Measurements from ENCODE around the gene KRT81.

Gene KRT81

GRCh38 chr12:52291267-52291935, at the start of gene KRT81:
KRT81 (minus strand) TSS chr12:52291534; CDS start chr12:52291465, 69 bp downstream.
- DNase-seq (ENCODE audit: low spot score), result no peak

- no peak for DNase-seq (ENCODE audit: low spot score)
Observed at GRCh38 chr12:52338241-52338960, 47.1 kb upstream of the KRT81 start.

- DNase-seq (ENCODE audit: low spot score), result no peak
Observed at GRCh38 chr12:52337054-52337453, 45.7 kb upstream of the KRT81 start.

- DNase-seq (ENCODE audit: low spot score), result no peak
Observed at GRCh38 chr12:52336641-52337040, 45.3 kb upstream of the KRT81 start.

GRCh38 chr12:52335598-52336262, 44.4 kb upstream of the KRT81 start:
- DNase-seq (ENCODE audit: low spot score), result no peak

- no peak for DNase-seq (ENCODE audit: low spot score)
Observed at GRCh38 chr12:52334185-52334584, 42.9 kb upstream of the KRT81 start.

DNA sequence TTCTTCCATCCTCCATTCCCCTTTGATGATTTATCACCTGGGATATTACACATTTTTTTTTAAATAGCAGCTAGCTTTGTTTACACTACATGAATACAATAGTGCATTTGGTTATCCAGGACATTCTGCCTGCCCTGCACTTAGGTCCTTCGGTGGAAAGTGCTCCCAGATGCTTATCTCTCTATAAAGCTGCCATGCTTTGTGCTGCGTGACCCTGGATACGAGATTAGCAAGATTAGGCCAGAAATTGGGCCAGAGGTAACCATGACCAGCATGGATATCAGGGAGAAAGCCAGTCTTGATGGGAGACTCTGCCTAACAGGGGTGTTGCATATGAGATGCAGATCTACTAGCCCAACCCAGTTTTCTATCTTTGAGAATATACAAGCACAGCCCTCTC, 42.0 kb upstream of the KRT81 start:
- DNase-seq (ENCODE audit: low spot score), result no peak

DNA sequence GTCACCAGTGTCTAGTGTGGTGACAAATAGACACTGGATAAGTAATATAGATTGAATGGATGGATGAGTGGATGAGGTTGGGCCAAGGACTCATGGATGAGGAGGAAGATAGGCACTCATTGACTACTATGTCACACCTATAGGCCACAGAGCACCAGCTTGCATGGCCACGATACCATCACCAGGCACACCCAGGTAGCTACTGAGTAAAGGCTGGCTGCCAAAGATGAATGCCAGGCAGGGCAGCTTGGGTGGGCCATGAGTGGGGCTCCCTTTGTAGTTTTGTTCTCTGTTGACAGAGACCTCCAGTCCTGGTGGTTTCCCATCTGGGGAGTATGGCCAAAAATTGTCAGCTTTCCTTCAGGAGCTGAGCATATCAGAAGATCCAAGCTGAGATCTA, 41.0 kb upstream of the KRT81 start:
- no peak for DNase-seq (ENCODE audit: low spot score)

- no peak for DNase-seq (ENCODE audit: low spot score)
Observed at GRCh38 chr12:52331833-52332232, 40.5 kb upstream of the KRT81 start.

DNA sequence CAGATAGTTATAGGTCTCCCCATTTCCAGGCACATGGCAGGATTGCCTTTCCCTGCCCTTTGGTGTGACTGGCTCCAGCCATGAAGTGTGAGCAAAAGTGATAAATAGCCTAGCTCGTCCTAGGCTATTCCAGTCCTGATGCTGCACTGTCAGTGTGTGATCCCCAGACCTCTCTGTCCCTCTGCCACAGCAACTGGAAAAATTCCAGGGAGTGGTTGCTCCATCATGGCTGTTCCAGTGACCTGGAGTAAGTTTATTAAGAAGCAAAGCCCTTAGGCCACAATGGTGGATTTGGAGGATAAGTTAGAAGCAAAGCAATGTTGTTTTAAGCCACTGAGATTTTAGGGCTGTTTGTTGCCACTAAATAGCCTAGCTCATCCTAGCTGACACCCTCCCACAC, 39.7 kb upstream of the KRT81 start:
- no peak for DNase-seq (ENCODE audit: low spot score)

- no peak for DNase-seq (ENCODE audit: low spot score)
Observed at GRCh38 chr12:52327830-52328500, 36.6 kb upstream of the KRT81 start.

DNA sequence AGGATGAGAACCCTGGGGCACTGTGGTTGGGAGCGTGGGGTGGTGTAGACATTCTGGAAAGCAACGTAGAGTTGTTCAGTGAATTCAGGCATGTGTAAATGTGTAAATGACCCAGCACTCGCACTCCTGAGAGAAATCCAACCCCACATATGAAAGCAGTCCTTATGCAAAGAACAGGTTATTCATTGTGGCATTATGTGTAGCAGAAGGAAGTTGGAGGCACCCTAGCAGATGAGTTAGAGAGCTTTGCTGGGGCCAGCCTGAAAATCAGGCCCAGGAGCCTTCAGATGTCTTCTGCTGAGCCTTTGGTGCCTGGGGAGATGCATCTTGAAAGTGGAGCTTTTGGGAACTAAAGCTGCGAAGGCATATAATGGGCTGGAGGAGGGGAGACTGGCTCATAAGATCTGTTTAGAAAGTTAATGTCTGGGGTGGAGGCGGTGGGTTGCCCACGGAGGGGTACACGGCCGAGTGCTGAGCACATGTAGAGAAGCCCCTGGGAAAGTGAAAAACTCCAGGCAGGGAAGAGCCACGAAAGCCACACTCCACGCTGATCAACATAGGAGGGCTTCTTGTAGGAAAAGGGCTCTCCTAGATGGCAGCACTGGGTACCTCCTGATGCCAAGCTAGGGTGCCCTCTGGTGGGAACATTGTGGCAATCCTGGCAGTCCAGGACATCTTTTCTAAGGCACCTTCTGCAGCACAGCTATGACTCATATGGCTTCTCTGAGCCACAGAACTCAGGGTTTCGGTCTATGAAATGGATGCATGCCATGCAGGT, 35.9 kb upstream of the KRT81 start:
- DNase-seq (ENCODE audit: low spot score), result peak; percentile 96

DNA sequence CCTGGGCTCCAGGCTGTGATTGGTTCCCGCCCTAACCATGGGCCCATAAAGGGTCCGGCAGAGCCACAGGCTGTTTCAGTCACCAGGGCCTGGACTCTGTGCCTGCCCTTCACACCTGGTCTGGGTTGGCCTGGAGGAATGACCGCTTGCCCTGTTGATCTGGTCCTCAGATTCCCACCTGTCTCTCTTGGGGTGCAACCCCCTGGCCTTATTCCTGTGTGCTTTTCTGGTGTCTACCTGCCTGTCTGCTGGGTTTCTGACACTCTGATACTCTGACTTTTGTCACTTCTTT, 32.8 kb upstream of the KRT81 start:
- no peak for DNase-seq (ENCODE audit: low spot score)

GRCh38 chr12:52323416-52324152, 32.2 kb upstream of the KRT81 start:
- DNase-seq (ENCODE audit: low spot score), result no peak

- no peak for DNase-seq (ENCODE audit: low spot score)
Observed at GRCh38 chr12:52323001-52323400, 31.7 kb upstream of the KRT81 start.

DNA sequence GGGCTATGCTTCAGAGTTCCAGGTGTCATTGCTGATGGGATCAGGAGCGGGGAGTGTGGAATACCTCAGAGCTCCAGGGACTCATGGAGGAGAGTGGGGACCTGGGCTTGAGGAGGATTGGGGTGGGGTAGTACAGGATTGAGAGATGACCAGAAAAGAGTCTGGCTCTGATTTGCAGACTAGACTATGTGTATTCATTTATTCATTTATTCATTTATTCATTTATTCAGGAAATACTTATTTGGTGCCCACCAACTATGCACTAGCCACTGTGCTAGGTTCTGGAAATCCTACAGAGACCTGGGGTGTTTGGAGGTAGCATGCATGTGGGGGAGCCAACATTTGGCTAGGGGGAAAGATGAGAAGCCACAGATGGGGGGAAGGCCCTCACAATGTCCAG, 30.7 kb upstream of the KRT81 start:
- no peak for DNase-seq (ENCODE audit: low spot score)

GRCh38 chr12:52321418-52321817, 30.1 kb upstream of the KRT81 start:
- no peak for DNase-seq (ENCODE audit: low spot score)

GRCh38 chr12:52320784-52321400, 29.6 kb upstream of the KRT81 start, which contains the start of gene KRT83:
KRT83 (minus strand) TSS chr12:52321398; CDS start chr12:52321335, 63 bp downstream.
- DNase-seq (ENCODE audit: low spot score), result no peak

- no peak for DNase-seq (ENCODE audit: low spot score)
Observed at GRCh38 chr12:52319097-52319496, 27.8 kb upstream of the KRT81 start.

DNA sequence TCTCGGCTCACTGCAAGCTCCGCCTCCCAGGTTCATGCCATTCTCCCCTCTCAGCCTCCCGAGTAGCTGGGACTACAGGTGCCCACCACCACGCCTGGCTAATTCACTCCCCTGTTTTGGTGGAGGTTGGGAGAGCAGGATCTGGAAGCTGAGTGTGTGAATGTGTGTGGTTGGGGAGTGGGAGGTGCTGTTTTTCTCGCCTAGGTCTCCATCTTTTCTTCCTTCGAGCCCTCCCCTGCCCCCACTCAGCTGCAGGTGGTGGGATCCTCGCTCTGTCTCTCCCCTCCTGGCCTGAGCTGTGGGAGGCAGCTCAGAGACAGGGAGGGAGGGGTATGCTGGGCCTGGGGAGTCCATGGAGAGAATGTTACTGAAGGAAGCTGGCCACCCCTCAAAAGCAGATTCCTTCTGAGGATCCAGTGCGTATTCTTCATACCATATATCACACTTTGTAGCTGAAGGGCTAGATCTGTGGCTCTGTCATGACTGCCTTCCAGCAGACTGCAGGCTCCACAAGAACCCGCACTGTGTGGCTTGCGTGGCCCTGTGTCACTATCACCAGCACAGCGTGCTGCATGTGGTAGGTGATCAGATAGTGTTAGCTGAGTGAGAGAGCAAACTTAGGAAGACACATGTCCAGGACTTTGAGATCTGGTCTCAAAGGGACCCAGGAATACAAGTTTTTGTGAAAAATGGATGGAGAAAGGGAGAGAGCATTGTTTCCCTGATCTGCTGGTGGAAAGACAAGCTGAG, 27.1 kb upstream of the KRT81 start:
- no peak for DNase-seq (ENCODE audit: low spot score)

Measured in RKO (cell line).